ENCODE results near the gene CHST13.

Gene CHST13

GRCh38 chr3:126542340-126543241, 18.6 kb downstream of the CHST13 start:
- no peak for DNase-seq

- DNase-seq = no peak
Measured at GRCh38 chr3:126543457-126544061, 19.6 kb downstream of the CHST13 start.

- no peak for DNase-seq
Measured at GRCh38 chr3:126544596-126545281, 20.8 kb downstream of the CHST13 start.

- DNase-seq = no peak
Measured at GRCh38 chr3:126545544-126545943, 21.6 kb downstream of the CHST13 start.

- DNase-seq = no peak
Measured at GRCh38 chr3:126546013-126546412, 22.1 kb downstream of the CHST13 start.

- no peak for DNase-seq
Measured at GRCh38 chr3:126546549-126547239, 22.7 kb downstream of the CHST13 start.

GRCh38 chr3:126547721-126548120, 23.8 kb downstream of the CHST13 start:
- no peak for DNase-seq

- DNase-seq = no peak
Measured at GRCh38 chr3:126548556-126549466, 24.9 kb downstream of the CHST13 start.

- no peak for DNase-seq
Measured at GRCh38 chr3:126549861-126550487, 26.0 kb downstream of the CHST13 start.

GRCh38 chr3:126550488-126551051, 26.6 kb downstream of the CHST13 start:
- DNase-seq = no peak

GRCh38 chr3:126551121-126551838, 27.3 kb downstream of the CHST13 start:
- no peak for DNase-seq

- no peak for DNase-seq
Measured at GRCh38 chr3:126551839-126552687, 28.1 kb downstream of the CHST13 start.

GRCh38 chr3:126552688-126553283, 28.8 kb downstream of the CHST13 start:
- no peak for DNase-seq

- DNase-seq = no peak
Measured at GRCh38 chr3:126553284-126554084, 29.5 kb downstream of the CHST13 start.

GRCh38 chr3:126554560-126555525, 30.9 kb downstream of the CHST13 start:
- no peak for DNase-seq

GRCh38 chr3:126555795-126556636, 32.1 kb downstream of the CHST13 start:
- no peak for DNase-seq
